HEK293 (cell line): ENCODE results near the gene QPCT.

Experiments used
- CTCF ChIA-PET: fragments of 350-600 bp; formaldehyde crosslinking; extraction: SDS; loops from one replicate; lab custom pipeline; 2021; ENCODE audit warnings: antibody characterized with exemption; lab: Yijun Ruan, JAX
- POLR2A ChIA-PET: fragments of 300-600 bp; formaldehyde crosslinking; extraction: SDS; loops from one replicate; lab custom pipeline; 2020; ENCODE audit warnings: antibody characterized with exemption, inconsistent platforms; lab: Yijun Ruan, JAX
- H3K27ac ChIP-seq: fragments of 200-500 bp; sonication (Bioruptor generic); 2 replicates; pipeline ENCODE4 v1.5.1; 2014; ENCODE audit warnings: low read depth, low read length, control low read depth, inconsistent platforms; ENCODE audit errors: extremely low read depth
- H3K36me3 ChIP-seq, 2 experiments: fragments of 200-500 bp in 1 of 2; sonication (Bioruptor generic) in 1 of 2; 1 replicate in 1 of 2; 2 replicates in 1 of 2; pipeline ENCODE4 v1.5.1; 2014 to 2017; ENCODE audit warnings: inconsistent platforms in 2 of 2, low read length in 2 of 2; ENCODE audit not compliant: control insufficient read depth in 2 of 2, insufficient read depth in 1 of 2
- H3K4me1 ChIP-seq: fragments of 200-500 bp; sonication (Bioruptor generic); 2 replicates; pipeline ENCODE4 v1.5.1; 2014; ENCODE audit warnings: mild to moderate bottlenecking, low read length, inconsistent platforms; ENCODE audit not compliant: control insufficient read depth, insufficient read depth
- H3K4me3 ChIP-seq: 2 replicates; pipeline ENCODE4 v1.5.1; 2011; ENCODE audit warnings: low read depth, mild to moderate bottlenecking, control low read depth, low read length, moderate library complexity
- H3K9me3 ChIP-seq: fragments of 200-500 bp; sonication (Bioruptor generic); 2 replicates; pipeline ENCODE4 v1.5.1; 2014; ENCODE audit warnings: low read depth, low read length, inconsistent platforms; ENCODE audit not compliant: control insufficient read depth, insufficient read depth
- BCL11A ChIP-seq: fragments of 450-650 bp; formaldehyde crosslinking; IDR thresholded peaks from 2 replicates; pipeline ENCODE4 v1.5.1; 2016; ENCODE audit warnings: low read depth, missing biosample characterization, missing genetic modification characterization
- GLI4 ChIP-seq: fragments of 450-650 bp; formaldehyde crosslinking; IDR thresholded peaks from 2 replicates; pipeline ENCODE4 v1.5.1; 2016; ENCODE audit warnings: missing biosample characterization, missing genetic modification characterization
- PATZ1 ChIP-seq: fragments of 450-650 bp; formaldehyde crosslinking; IDR thresholded peaks from 2 replicates; pipeline ENCODE4 v1.5.1; 2016; ENCODE audit warnings: missing biosample characterization, missing genetic modification characterization
- PRDM1 ChIP-seq: fragments of 450-650 bp; formaldehyde crosslinking; IDR thresholded peaks from 2 replicates; pipeline ENCODE4; 2016; ENCODE audit warnings: missing biosample characterization, missing genetic modification characterization
- PRDM2 ChIP-seq: fragments of 450-650 bp; formaldehyde crosslinking; IDR thresholded peaks from 2 replicates; pipeline ENCODE4 v1.5.1; 2016; ENCODE audit warnings: missing biosample characterization, missing genetic modification characterization, borderline replicate concordance
- SETDB1 ChIP-seq: IDR thresholded peaks from one replicate; pipeline ENCODE4 v1.6.1; 2017; ENCODE audit warnings: mild to moderate bottlenecking, low read length, moderate library complexity, mixed read lengths; ENCODE audit not compliant: insufficient read length
- TRIM28 ChIP-seq: IDR thresholded peaks from 2 replicates; pipeline ENCODE4 v1.6.1; 2011; ENCODE audit warnings: low read length, control low read depth, borderline replicate concordance
- TSHZ1 ChIP-seq: fragments of 450-650 bp; formaldehyde crosslinking; IDR thresholded peaks from 2 replicates; pipeline ENCODE4 v1.5.1; 2016; ENCODE audit warnings: missing biosample characterization, missing genetic modification characterization, borderline replicate concordance
- ZBTB17 ChIP-seq: fragments of 450-650 bp; formaldehyde crosslinking; IDR thresholded peaks from 2 replicates; pipeline ENCODE4 v1.5.1; 2016; ENCODE audit warnings: missing biosample characterization, missing genetic modification characterization
- ZBTB6 ChIP-seq: fragments of 450-650 bp; formaldehyde crosslinking; IDR thresholded peaks from 2 replicates; pipeline ENCODE4 v1.5.1; 2017; ENCODE audit warnings: missing biosample characterization, missing genetic modification characterization
- ZNF366 ChIP-seq: fragments of 450-650 bp; formaldehyde crosslinking; conservative IDR thresholded peaks from 2 replicates; pipeline ENCODE4 v1.5.1; 2016; ENCODE audit warnings: missing biosample characterization, missing genetic modification characterization
- ZNF423 ChIP-seq: fragments of 450-650 bp; formaldehyde crosslinking; IDR thresholded peaks from 2 replicates; pipeline ENCODE4 v1.5.1; 2016; ENCODE audit warnings: missing biosample characterization, missing genetic modification characterization
- ZNF639 ChIP-seq: fragments of 450-650 bp; formaldehyde crosslinking; IDR thresholded peaks from 2 replicates; pipeline ENCODE4 v1.5.1; 2016; ENCODE audit warnings: missing biosample characterization, missing genetic modification characterization
- ZNF664 ChIP-seq: fragments of 450-650 bp; formaldehyde crosslinking; IDR thresholded peaks from 2 replicates; pipeline ENCODE4 v1.5.1; 2016; ENCODE audit warnings: missing biosample characterization, missing genetic modification characterization
- ZNF830 ChIP-seq: fragments of 450-650 bp; IDR thresholded peaks from 2 replicates; pipeline ENCODE4 v1.5.0; 2018; ENCODE audit warnings: missing biosample characterization, missing genetic modification characterization, low read depth, mild to moderate bottlenecking, moderate library complexity
- ZSCAN16 ChIP-seq: fragments of 450-650 bp; formaldehyde crosslinking; IDR thresholded peaks from 2 replicates; pipeline ENCODE4 v1.5.1; 2016; ENCODE audit warnings: missing biosample characterization, missing genetic modification characterization
- ZSCAN5A ChIP-seq: fragments of 450-650 bp; formaldehyde crosslinking; IDR thresholded peaks from 2 replicates; pipeline ENCODE4 v1.5.1; 2016; ENCODE audit warnings: missing biosample characterization, missing genetic modification characterization

Gene QPCT

GRCh38 chr2:37325625-37326071 lies 18.8 kb upstream of the QPCT start:
- no peaks in the 10 kb centered on the region for H3K9me3 ChIP-seq
- H3K4me1 ChIP-seq = peaks cover 9% of the 10 kb centered on the region
- H3K27ac ChIP-seq = peak overlapping the region; percentile 83; the same call in 1 of the 2 replicates
- POLR2A ChIA-PET = interaction anchor here (0.7 to 1.3 kb wide), 3 partner anchors 13 to 94 kb away, joined by 3 to 4 read pairs (median 3); partner anchors contain the start of genes CEBPZ and NDUFAF7
- no peak overlapping the region for H3K4me3 ChIP-seq
- H3K36me3 ChIP-seq = no peaks in the 10 kb centered on the region
- CTCF ChIA-PET = interaction anchor here (0.7 kb wide), 1 partner anchor 36 kb away, joined by 4 read pairs; no protein-coding TSS in a partner anchor
- TF ChIP-seq ZNF423 = no peak
- TF ChIP-seq ZNF366 = 0 out of 2 replicates have a peak, but pooled peaks have one; percentile 25
- no peak for TF ChIP-seq ZNF830 (tag by site-specific recombination)
- TF ChIP-seq TSHZ1 = no peak
- 0 out of 2 replicates have a peak, but pooled peaks have one; percentile 8 for TF ChIP-seq TRIM28
- TF ChIP-seq ZSCAN5A (tag by site-specific recombination) = no peak
- TF ChIP-seq ZNF639 (tag by site-specific recombination) = no peak
- peak; percentile 79 for TF ChIP-seq PRDM1 (tag by site-specific recombination)
- TF ChIP-seq SETDB1 = peak; percentile 54
- TF ChIP-seq BCL11A (tag by site-specific recombination) = no peak
- peak; percentile 75; the same call in 1 of the 2 replicates for TF ChIP-seq ZBTB6 (tag by site-specific recombination)
- peak; percentile 43 for TF ChIP-seq ZBTB17 (tag by site-specific recombination)
- TF ChIP-seq ZSCAN16 (tag by site-specific recombination) = no peak
- no peak for TF ChIP-seq PATZ1
- peak; percentile 34; the same call in 1 of the 2 replicates for TF ChIP-seq ZNF664
- no peak for TF ChIP-seq GLI4 (tag by site-specific recombination)
- no peak for TF ChIP-seq PRDM2 (tag by site-specific recombination)
